HG02870 (cell line): ENCODE measurements around the gene MAGI3.
"Not testable (repeated sequence)": the region's sequence is repeated elsewhere in the genome, so short reads cannot be mapped to it uniquely, and the experiment has no call there.

Experiments used
- ATAC-seq: cut with Tn5 transposase; IDR thresholded peaks from one replicate; pipeline ENCODE4 v1.9.1; 2021; ENCODE audit warnings: mild to moderate bottlenecking, moderate library complexity; ENCODE audit not compliant: unreplicated experiment

The MAGI3 gene

DNA sequence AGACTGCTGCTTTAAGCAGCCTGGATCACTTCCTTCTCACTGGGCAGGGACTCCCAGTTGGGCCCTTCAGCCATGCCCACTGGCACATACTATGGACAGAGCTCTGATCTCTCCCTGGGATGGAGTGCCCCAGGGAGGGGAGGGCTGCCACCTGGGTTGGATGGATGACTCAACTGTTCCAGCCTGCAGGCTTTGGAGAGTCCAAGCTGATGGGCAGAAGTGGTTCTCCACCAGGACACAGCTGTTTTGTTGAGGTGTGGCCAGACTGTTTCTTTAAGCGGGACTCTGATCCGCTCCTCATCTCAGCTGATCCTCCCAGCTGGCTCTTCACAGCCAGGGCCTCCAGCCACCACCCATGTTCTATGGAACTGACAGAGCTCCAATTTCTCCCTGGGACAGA is 166.9 kb downstream of the MAGI3 start:
- ATAC-seq = no peak

DNA sequence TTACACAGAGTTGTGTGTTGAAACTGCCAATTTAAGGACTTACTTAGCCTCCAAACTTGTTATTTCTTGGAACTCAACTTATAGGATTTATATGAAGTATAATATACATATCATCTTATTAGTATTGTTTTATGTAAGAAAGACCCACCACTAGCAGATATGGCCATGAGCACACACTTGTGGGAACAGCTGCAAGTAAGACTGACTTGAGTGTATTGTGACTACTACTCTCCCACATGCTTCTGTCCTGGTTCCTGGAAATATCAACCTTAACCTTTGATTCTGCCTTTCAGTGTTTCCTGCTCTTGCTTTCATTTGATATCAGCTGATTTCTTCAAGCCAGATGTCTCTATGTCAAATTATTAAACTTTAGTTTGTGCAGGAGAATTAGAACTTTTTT is 175.3 kb downstream of the MAGI3 start:
- no peak for ATAC-seq

GRCh38 chr1:113567427-113567826 is 177.1 kb downstream of the MAGI3 start:
- ATAC-seq = no peak

GRCh38 chr1:113575744-113576260 is 185.5 kb downstream of the MAGI3 start:
- not testable (repeated sequence) for ATAC-seq

GRCh38 chr1:113576271-113576670 is 186.0 kb downstream of the MAGI3 start:
- no peak for ATAC-seq

DNA sequence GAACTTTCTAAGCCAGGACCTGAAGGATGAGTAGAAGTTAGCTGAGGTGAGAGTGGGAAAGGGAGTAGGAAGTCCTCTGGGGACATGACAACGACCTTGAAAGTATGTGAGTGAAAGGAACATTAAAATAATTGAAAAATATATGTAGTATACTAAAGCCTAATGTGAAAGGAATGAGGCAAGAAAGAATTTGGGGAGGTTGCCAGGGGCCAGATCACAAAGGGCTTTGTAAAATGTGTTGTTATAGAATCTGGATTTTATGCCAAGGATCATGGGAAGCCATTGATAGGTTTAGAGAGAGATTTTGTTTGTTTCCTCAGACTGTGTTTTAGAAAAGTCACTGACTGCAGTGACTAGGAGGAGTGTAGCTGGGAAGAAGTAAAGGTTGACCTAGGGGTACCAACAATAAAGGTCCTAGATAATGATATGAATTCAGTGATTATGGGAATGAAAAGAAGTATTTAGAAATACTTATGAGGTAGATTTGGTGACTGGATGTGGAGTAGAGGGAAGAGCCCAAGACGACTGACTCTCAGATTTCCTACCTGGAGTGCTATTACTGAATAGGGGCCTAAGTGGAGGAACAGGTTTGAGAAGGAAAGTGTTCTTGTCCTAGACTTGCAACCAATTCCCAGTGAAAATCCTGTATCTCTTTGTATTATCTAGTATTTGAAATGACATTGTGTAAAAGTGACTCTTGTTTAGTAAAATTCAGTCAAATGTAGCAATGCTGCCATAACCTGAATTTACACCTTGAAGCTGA is 189.1 kb downstream of the MAGI3 start:
- ATAC-seq = no peak

DNA sequence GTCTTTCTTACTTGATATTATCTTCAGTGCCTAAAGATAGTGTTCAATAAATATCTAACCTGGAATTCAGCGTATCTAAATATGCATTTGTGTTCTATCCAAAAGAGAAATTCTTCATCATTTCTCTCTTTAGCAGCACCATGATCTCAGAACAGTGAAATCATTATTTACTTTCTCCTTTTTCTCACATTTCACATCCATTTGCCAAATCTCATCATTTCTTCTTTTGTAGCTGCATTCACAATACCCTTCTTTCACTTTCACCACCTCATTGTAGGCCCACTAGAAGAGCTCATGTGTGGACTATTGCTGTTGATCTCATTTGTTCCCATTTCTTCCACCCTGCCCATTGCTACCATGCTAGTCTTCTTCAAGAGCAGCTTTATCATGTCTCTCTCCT is 191.0 kb downstream of the MAGI3 start:
- ATAC-seq = no peak

DNA sequence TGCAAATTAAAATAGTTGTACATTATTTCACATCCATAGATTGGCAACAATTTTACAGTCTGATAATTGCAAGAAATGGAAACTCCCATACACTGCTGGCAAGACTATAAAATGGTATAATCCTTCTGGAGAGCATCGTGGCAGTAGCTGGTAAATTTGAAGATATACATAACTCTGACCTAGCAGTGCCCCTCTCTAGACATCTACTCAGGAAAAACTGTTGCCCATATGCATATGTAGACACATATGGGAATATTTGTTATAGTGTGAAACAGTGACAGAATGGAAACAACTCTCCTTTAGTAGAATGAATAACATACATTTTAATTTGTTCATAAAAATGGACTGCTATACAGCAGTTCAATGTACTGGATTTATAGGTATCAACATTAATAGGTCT is 191.8 kb downstream of the MAGI3 start:
- ATAC-seq = no peak

- no peak for ATAC-seq
Observed at GRCh38 chr1:113587475-113587874, 197.2 kb downstream of the MAGI3 start.

GRCh38 chr1:113592230-113592629 is 201.9 kb downstream of the MAGI3 start:
- ATAC-seq = no peak

- no peak for ATAC-seq
Observed at GRCh38 chr1:113593550-113594297, 203.4 kb downstream of the MAGI3 start.

DNA sequence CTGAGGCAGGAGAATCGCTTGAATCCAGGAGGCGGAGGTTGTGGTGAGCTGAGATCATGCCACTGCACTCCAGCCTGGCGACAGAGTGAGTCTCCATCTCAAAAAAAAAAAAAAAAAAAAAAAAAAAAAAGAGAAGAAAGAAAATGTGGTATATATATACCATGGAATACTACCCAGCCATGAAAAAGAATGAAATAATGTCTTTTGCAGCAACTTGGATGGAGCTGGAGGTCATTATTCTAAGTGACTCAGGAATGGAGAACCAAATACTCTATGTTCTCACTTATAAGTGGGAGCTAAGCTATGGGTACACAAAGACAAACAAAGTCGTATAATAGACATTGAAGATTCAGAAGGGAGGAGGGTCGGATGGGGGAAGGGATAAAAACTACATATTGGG is 214.2 kb downstream of the MAGI3 start:
- ATAC-seq = not testable (repeated sequence)

GRCh38 chr1:113605146-113605545 is 214.8 kb downstream of the MAGI3 start:
- no peak for ATAC-seq

- ATAC-seq = no peak
Observed at GRCh38 chr1:113608399-113608798, 218.1 kb downstream of the MAGI3 start.

- no peak for ATAC-seq
Observed at GRCh38 chr1:113610372-113610771, 220.1 kb downstream of the MAGI3 start.

DNA sequence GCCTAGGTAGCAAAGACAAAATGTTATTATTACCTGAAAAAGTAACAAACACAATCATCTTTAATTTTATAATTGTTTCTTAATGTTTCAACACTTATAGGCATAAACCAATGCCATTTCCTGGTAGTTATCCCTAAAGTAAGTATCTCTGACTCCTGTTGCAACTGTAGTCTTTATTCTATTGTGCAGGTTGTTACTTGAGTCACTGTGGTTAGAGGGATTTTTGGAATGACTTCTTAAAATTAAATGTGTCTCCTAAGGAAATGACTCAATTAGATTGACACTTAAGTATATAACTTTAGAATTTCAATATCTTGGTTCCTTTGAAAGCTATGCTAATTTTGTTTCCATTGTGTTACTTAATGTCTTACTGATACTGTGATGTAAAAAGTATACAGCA is 225.1 kb downstream of the MAGI3 start:
- no peak for ATAC-seq

GRCh38 chr1:113616156-113616555 is 225.8 kb downstream of the MAGI3 start:
- ATAC-seq = no peak

DNA sequence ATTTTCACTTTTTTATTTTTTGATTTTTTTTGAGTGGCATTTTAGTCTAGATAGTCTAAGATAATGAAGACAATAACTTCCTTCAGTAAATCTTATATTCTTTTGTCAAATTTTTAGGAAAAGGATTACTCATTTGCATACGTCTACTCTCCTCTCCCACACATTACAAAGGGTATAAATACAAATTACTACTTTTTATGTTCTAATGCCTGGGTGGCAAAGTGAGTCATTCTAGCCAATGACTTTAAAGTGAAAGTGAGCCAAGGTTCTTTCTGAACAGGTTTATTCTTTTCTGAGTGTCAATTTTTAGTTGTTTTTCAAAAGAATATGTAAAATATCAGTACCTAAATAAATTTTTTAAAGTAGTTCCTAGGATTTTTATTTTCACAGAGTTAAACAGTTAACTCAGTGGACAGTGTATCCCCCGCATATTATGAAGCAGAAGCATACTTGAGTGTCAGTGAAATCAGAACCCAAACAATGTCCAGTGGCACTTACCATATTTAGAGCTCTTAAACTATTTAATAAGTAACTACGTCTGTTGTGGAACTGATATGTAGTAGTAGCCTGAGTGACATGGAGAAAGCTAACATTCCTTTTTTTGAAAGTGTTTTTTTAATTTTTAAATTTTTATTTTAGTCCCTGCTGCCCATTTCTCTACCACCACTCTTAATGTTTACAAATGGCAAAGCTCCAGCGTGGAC is 227.3 kb downstream of the MAGI3 start:
- ATAC-seq = no peak

GRCh38 chr1:113628997-113629396 is 238.7 kb downstream of the MAGI3 start:
- ATAC-seq = no peak

- ATAC-seq = no peak
Observed at GRCh38 chr1:113630340-113631327, 240.3 kb downstream of the MAGI3 start.
